ENCODE data around the gene PPP2R2D. TPM values are rescaled to one million over a fixed set of nuclear protein-coding genes. Genes with fewer than 3 reads are reported as not detected.

Gene PPP2R2D
- total and polyA plus RNA-seq, 4 experiments from 2014 or later = 25.7 to 49.2 (median 41.7) TPM

DNA sequence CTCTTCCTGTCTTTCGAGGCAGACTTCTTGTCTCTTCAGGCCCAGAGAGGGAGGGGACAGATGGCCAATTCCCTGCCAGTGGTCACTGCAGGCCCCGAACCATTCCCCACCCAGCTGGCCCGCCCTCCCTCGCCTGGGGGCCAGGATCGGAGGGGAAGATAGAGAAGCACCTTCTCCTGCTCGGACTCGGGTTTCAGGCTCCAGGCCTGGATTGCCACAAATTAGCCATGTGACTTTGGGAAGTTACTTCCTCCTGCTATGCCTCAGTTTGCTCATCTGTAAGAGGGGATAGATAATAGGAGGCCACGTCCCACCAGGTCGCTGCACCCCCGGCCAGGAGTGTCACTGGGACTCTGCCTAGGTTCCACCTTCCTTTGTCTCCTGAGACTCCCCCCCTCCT, 24.8 kb upstream of the PPP2R2D start:
- Mint-ChIP-seq H3K4me3 (no peak overlapping the region), H3K27me3 (peaks cover 13 to 32% of the 10 kb centered on the region in 2 donors), H3K27ac (no peak overlapping the region), H3K36me3 (no peaks in the 10 kb centered on the region), H3K4me1 (peaks cover 0 to 5% (median 3%) of the 10 kb centered on the region in 4 donors), H3K9me3 (peaks cover 0 to 3% (median 0%) of the 10 kb centered on the region in 8 donors)
- Histone ChIP-seq H3K4me1 (ENCODE audit: insufficient read depth, low read length) (no peaks in the 10 kb centered on the region), H3K9me3 (ENCODE audit: control insufficient read depth in 1 of 2, low read length in 2 of 2) (no peaks in the 10 kb centered on the region), H3K27me3 (ENCODE audit: insufficient read depth, low read length) (no peaks in the 10 kb centered on the region), H3K27ac (ENCODE audit: low read depth, low read length) (no peak overlapping the region), H3K4me3 (ENCODE audit: low read length in 2 of 2) (no peak overlapping the region), H3K36me3 (ENCODE audit: insufficient read depth, low read length) (no peaks in the 10 kb centered on the region)
- CTCF ChIA-PET (ENCODE audit: partially characterized antibody) = no interaction called here
- DNase-seq = no peak
- intact Hi-C loops (cut with micrococcal nuclease) = loop anchor here (10.0 kb wide), 1 partner anchor 631 kb away; no protein-coding TSS in a partner anchor
- POLR2A ChIA-PET (ENCODE audit: partially characterized antibody) = no interaction called here

- ChIA-PET CTCF (ENCODE audit: partially characterized antibody) (no interaction called here), POLR2A (ENCODE audit: partially characterized antibody) (no interaction called here)
- intact Hi-C loops (cut with micrococcal nuclease) = loop anchor here (10.0 kb wide), 1 partner anchor 632 kb away; no protein-coding TSS in a partner anchor
- Mint-ChIP-seq H3K27me3 (peaks cover 13 to 32% of the 10 kb centered on the region in 2 donors), H3K4me1 (peaks cover 0 to 5% (median 3%) of the 10 kb centered on the region in 4 donors), H3K9me3 (peaks cover 0 to 4% (median 0%) of the 10 kb centered on the region in 8 donors), H3K27ac (peak overlapping the region in 1 of 7 donors; percentile 57), H3K4me3 (no peak overlapping the region), H3K36me3 (no peaks in the 10 kb centered on the region)
- no peaks in the 10 kb centered on the region for H3K36me3 ChIP-seq (ENCODE audit: insufficient read depth, low read length)
- no peak for DNase-seq
- H3K9me3 ChIP-seq (ENCODE audit: control insufficient read depth in 1 of 2, low read length in 2 of 2) = no peaks in the 10 kb centered on the region
- H3K4me1 ChIP-seq (ENCODE audit: insufficient read depth, low read length) = no peaks in the 10 kb centered on the region
- H3K4me3 ChIP-seq (ENCODE audit: low read length in 2 of 2) = no peak overlapping the region
- H3K27me3 ChIP-seq (ENCODE audit: insufficient read depth, low read length) = no peaks in the 10 kb centered on the region
- H3K27ac ChIP-seq (ENCODE audit: low read depth, low read length) = no peak overlapping the region
Measured at GRCh38 chr10:131876508-131876907, 24.3 kb upstream of the PPP2R2D start.

GRCh38 chr10:131880016-131880590, 20.7 kb upstream of the PPP2R2D start:
- no peak for DNase-seq
- H3K27ac ChIP-seq (ENCODE audit: low read depth, low read length) = no peak overlapping the region
- no peak overlapping the region for H3K27ac Mint-ChIP-seq
- H3K4me1 ChIP-seq (ENCODE audit: insufficient read depth, low read length) = no peaks in the 10 kb centered on the region
- H3K9me3 Mint-ChIP-seq = peaks cover 0 to 4% (median 0%) of the 10 kb centered on the region in 8 donors
- H3K4me1 Mint-ChIP-seq = no peaks in the 10 kb centered on the region
- peaks cover 10 to 29% of the 10 kb centered on the region in 2 donors for H3K27me3 Mint-ChIP-seq
- no peaks in the 10 kb centered on the region for H3K36me3 ChIP-seq (ENCODE audit: insufficient read depth, low read length)
- no peaks in the 10 kb centered on the region for H3K36me3 Mint-ChIP-seq
- POLR2A ChIA-PET (ENCODE audit: partially characterized antibody) = no interaction called here
- no peaks in the 10 kb centered on the region for H3K27me3 ChIP-seq (ENCODE audit: insufficient read depth, low read length)
- intact Hi-C loops (cut with micrococcal nuclease) = no loop called here
- CTCF ChIA-PET (ENCODE audit: partially characterized antibody) = no interaction called here
- H3K4me3 Mint-ChIP-seq = no peak overlapping the region
- no peaks in the 10 kb centered on the region for H3K9me3 ChIP-seq (ENCODE audit: control insufficient read depth in 1 of 2, low read length in 2 of 2)
- no peak overlapping the region for H3K4me3 ChIP-seq (ENCODE audit: low read length in 2 of 2)

- H3K36me3 ChIP-seq (ENCODE audit: insufficient read depth, low read length) = no peaks in the 10 kb centered on the region
- H3K36me3 Mint-ChIP-seq = no peaks in the 10 kb centered on the region
- no peak overlapping the region for H3K27ac ChIP-seq (ENCODE audit: low read depth, low read length)
- intact Hi-C loops (cut with micrococcal nuclease) = no loop called here
- H3K27me3 Mint-ChIP-seq = peaks cover 14 to 30% of the 10 kb centered on the region in 2 donors
- H3K4me1 ChIP-seq (ENCODE audit: insufficient read depth, low read length) = peaks cover 4% of the 10 kb centered on the region
- no peak for DNase-seq
- H3K4me3 Mint-ChIP-seq = no peak overlapping the region
- no peaks in the 10 kb centered on the region for H3K27me3 ChIP-seq (ENCODE audit: insufficient read depth, low read length)
- peaks cover 0 to 4% (median 0%) of the 10 kb centered on the region in 8 donors for H3K9me3 Mint-ChIP-seq
- no peaks in the 10 kb centered on the region for H3K9me3 ChIP-seq (ENCODE audit: control insufficient read depth in 1 of 2, low read length in 2 of 2)
- CTCF ChIA-PET (ENCODE audit: partially characterized antibody) = no interaction called here
- H3K4me1 Mint-ChIP-seq = peaks cover 0 to 5% (median 3%) of the 10 kb centered on the region in 4 donors
- no peak overlapping the region for H3K4me3 ChIP-seq (ENCODE audit: low read length in 2 of 2)
- POLR2A ChIA-PET (ENCODE audit: partially characterized antibody) = no interaction called here
- H3K27ac Mint-ChIP-seq = no peak overlapping the region
Measured at GRCh38 chr10:131881104-131881880, 19.5 kb upstream of the PPP2R2D start.

DNA sequence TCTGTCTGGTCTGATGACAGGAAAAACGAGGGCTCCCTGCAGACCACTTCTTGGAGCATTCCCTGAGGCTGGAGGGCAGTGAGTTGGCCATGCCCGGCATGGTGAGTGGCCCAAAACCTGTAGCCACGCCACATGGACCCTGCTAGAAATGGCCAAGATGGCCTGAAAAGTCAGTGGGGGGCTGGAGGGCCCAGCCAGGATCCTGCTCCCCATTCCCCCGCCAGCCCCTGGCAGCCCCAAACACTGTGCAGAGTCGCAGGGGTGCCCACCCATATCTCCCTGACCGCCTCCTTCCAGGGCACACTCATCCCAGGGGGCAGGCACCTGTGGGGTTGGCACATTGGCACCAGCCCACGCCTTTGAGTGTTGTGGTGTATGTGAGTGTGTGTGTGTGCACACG, 18.7 kb upstream of the PPP2R2D start:
- Mint-ChIP-seq H3K9me3 (peaks cover 0 to 4% (median 0%) of the 10 kb centered on the region in 8 donors), H3K4me1 (peaks cover 0 to 5% (median 3%) of the 10 kb centered on the region in 4 donors), H3K4me3 (no peak overlapping the region), H3K27me3 (peaks cover 11 to 28% of the 10 kb centered on the region in 2 donors), H3K27ac (no peak overlapping the region), H3K36me3 (no peaks in the 10 kb centered on the region)
- Histone ChIP-seq H3K4me1 (ENCODE audit: insufficient read depth, low read length) (peaks cover 4% of the 10 kb centered on the region), H3K9me3 (ENCODE audit: control insufficient read depth in 1 of 2, low read length in 2 of 2) (no peaks in the 10 kb centered on the region), H3K36me3 (ENCODE audit: insufficient read depth, low read length) (no peaks in the 10 kb centered on the region), H3K4me3 (ENCODE audit: low read length in 2 of 2) (no peak overlapping the region), H3K27me3 (ENCODE audit: insufficient read depth, low read length) (no peaks in the 10 kb centered on the region), H3K27ac (ENCODE audit: low read depth, low read length) (no peak overlapping the region)
- intact Hi-C loops (cut with micrococcal nuclease) = no loop called here
- CTCF ChIA-PET (ENCODE audit: partially characterized antibody) = no interaction called here
- no peak for DNase-seq
- POLR2A ChIA-PET (ENCODE audit: partially characterized antibody) = no interaction called here

DNA sequence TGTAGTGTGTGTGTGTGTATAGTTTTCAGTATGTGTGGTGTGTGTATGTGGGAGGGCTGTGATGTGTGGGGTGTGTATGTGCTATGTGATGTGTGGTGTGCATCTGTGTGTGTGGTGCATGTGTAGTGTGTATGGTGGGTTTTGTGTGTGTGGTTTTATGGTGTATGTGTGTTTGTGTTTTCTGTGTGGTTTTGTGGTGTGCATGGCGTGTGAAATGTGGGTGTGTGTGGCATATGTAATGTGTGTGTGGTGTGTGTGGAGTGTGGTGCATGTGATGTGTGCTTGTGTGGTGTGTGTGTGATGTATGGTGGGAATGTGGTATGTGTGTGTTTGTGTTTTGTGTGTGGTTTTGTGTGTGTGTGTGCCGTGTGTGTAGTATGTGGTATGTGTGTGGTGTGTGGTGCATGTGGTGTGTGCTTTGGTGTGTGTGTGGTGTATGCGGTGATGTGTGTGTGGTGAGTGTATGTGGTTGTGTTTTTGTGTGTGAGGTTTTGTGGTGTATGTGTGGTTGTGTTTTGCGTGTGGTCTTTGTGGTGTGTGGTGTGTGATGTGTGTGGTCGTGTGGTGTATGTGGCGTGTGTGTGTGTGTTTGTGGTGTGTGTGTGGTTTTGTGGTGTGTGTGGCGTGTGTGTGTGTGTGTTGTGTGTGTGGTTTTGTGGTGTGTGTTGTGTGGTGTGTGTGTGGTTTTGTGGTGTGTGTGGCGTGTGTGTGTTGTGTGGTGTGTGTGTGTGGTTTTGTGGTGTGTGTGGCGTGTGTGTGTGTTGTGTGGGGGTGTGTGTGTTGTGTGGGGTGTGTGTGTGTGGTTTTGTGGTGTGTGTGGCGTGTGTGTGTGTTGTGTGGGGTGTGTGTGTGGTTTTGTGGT, 18.0 kb upstream of the PPP2R2D start:
- H3K27ac Mint-ChIP-seq = no peak overlapping the region
- no peak overlapping the region for H3K27ac ChIP-seq (ENCODE audit: low read depth, low read length)
- no peaks in the 10 kb centered on the region for H3K27me3 ChIP-seq (ENCODE audit: insufficient read depth, low read length)
- peaks cover 14 to 23% of the 10 kb centered on the region in 2 donors for H3K27me3 Mint-ChIP-seq
- no peak overlapping the region for H3K4me3 Mint-ChIP-seq
- peaks cover 0 to 4% (median 0%) of the 10 kb centered on the region in 8 donors for H3K9me3 Mint-ChIP-seq
- peaks cover 4% of the 10 kb centered on the region for H3K4me1 ChIP-seq (ENCODE audit: insufficient read depth, low read length)
- peaks cover 0 to 5% (median 3%) of the 10 kb centered on the region in 4 donors for H3K4me1 Mint-ChIP-seq
- H3K4me3 ChIP-seq (ENCODE audit: low read length in 2 of 2) = no peak overlapping the region
- intact Hi-C loops (cut with micrococcal nuclease) = no loop called here
- no peaks in the 10 kb centered on the region for H3K36me3 Mint-ChIP-seq
- DNase-seq = no peak
- POLR2A ChIA-PET (ENCODE audit: partially characterized antibody) = no interaction called here
- H3K9me3 ChIP-seq (ENCODE audit: control insufficient read depth in 1 of 2, low read length in 2 of 2) = no peaks in the 10 kb centered on the region
- CTCF ChIA-PET (ENCODE audit: partially characterized antibody) = interaction anchor here (1.2 to 1.3 kb wide), 2 partner anchors 136 to 140 kb away, joined by 3 to 5 read pairs; no protein-coding TSS in a partner anchor
- H3K36me3 ChIP-seq (ENCODE audit: insufficient read depth, low read length) = no peaks in the 10 kb centered on the region
